Measurements from ENCODE around the gene ZAP70.
"Not testable (repeated sequence)": the region's sequence is repeated elsewhere in the genome, so short reads cannot be mapped to it uniquely, and the experiment has no call there.

GRCh38 chr2:97712175-97712574, 1.2 kb upstream of the ZAP70 start:
- not testable (repeated sequence) for TF ChIP-seq CTCF (IDR thresholded peaks at IDR 0.05); MXD4 (CRISPR knock-in tag; IDR thresholded peaks at IDR 0.05; ENCODE audit: borderline replicate concordance); ATF3 (CRISPR knock-in tag; conservative IDR thresholded peaks at IDR 0.05); NR3C1 (CRISPR knock-in tag; conservative IDR thresholded peaks at IDR 0.05; ENCODE audit: low read depth); E2F4 (CRISPR knock-in tag; IDR thresholded peaks at IDR 0.05; ENCODE audit: borderline replicate concordance, low read depth)

Measured in WTC11 (cell line).